Activated CD4-positive, CD25-positive, alpha-beta regulatory T cell treated with anti-CD3 and anti-CD28 coated beads, Interleukin-2, amount 50 U/mL, for 16 hours (primary cell): Measurements from ENCODE around the gene SIMC1.
"Not testable (repeated sequence)": the region's sequence is repeated elsewhere in the genome, so short reads cannot be mapped to it uniquely, and the experiment has no call there.

Experiments
- DNase-seq: peaks from one replicate; pipeline ENCODE4 v3.0.0-alpha.2; 2020; ENCODE audit warnings: low read depth, low spot score

Gene SIMC1

GRCh38 chr5:176290057-176290840 lies 52.0 kb downstream of the SIMC1 start:
- not testable (repeated sequence) for DNase-seq

DNA sequence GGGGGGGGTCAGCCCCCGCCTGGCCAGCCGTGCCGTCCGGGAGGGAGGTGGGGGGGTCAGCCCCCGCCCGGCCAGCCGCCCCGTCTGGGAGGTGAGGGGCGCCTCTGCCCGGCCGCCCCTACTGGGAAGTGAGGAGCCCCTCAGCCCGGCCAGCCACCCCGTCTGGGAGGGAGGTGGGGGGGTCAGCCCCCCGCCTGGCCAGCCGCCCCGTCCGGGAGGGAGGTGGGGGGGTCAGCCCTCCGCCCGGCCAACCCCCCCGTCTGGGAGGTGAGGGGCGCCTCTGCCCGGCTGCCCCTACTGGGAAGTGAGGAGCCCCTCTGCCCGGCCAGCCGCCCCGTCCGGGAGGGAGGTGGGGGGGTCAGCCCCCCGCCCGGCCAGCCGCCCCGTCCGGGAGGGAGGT lies 67.1 kb downstream of the SIMC1 start:
- DNase-seq: not testable (repeated sequence)

DNA sequence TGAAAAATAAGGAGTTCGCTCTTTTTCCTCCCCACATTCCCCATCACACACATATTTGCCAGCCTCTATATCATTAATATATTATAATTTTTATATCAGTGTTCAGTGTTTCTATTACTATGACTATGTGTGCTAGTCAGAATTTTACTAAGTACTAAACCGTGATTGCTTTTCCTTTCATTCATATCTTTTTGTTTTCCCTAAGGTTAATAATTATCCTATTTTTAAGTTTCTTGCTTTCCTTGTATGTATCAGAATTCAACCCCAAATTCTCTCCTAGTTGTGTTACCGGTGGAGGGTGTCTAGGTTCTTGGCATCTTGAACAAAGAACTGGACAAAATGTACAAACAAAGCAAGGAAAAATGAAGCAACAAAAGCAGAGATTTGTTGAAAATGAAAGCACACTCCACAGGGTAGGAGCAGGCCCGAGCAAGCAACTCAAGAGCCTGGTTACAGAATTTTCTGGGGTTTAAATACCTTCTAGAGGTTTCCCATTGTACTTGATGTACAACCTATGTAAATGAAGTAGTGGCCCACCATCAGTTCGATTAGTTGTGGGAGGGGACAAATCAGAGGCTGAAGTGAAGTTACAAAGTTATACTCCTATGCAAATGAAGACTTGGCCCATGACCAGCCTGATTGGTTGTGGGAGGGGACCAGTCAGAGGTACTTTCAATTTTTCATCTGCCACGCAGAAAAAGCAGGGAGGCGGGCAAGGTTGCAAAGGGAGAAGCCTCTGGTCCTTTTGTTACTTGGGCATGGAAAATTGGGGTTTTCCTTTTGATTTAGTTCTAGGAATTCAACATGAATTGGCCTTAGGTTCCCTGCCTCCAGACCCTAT lies 79.5 kb downstream of the SIMC1 start:
- no peak for DNase-seq

- no peak for DNase-seq
These were observed 81.8 kb downstream of the SIMC1 start for GRCh38 chr5:176319827-176320554.

- no peak for DNase-seq
These were observed 82.4 kb downstream of the SIMC1 start for GRCh38 chr5:176320577-176320976.

GRCh38 chr5:176334031-176334770 lies 96.0 kb downstream of the SIMC1 start:
- DNase-seq: no peak

GRCh38 chr5:176337913-176338312 lies 99.7 kb downstream of the SIMC1 start:
- DNase-seq: no peak

- no peak for DNase-seq
These were observed 101.1 kb downstream of the SIMC1 start for GRCh38 chr5:176339304-176339703.

- no peak for DNase-seq
These were observed 103.3 kb downstream of the SIMC1 start for GRCh38 chr5:176341325-176342157.

DNA sequence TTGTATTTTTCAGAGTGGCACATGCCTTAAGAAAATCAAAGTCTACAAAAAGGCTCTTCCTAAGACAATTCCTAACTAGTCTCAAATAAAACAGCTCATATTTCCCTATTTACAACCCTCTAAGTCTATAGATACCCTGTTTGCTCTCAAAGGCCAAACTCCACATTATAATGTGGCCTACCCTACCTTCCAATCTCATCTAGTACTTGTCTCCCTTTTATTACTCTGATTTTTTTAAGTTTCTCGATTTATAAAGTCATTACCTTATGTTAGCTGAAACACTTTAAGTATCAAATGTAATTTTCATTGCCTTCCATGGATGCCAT lies 103.9 kb downstream of the SIMC1 start:
- DNase-seq: no peak

- DNase-seq: no peak
These were observed 104.7 kb downstream of the SIMC1 start for GRCh38 chr5:176342766-176343458.

GRCh38 chr5:176350416-176350815 lies 112.2 kb downstream of the SIMC1 start:
- DNase-seq: no peak

DNA sequence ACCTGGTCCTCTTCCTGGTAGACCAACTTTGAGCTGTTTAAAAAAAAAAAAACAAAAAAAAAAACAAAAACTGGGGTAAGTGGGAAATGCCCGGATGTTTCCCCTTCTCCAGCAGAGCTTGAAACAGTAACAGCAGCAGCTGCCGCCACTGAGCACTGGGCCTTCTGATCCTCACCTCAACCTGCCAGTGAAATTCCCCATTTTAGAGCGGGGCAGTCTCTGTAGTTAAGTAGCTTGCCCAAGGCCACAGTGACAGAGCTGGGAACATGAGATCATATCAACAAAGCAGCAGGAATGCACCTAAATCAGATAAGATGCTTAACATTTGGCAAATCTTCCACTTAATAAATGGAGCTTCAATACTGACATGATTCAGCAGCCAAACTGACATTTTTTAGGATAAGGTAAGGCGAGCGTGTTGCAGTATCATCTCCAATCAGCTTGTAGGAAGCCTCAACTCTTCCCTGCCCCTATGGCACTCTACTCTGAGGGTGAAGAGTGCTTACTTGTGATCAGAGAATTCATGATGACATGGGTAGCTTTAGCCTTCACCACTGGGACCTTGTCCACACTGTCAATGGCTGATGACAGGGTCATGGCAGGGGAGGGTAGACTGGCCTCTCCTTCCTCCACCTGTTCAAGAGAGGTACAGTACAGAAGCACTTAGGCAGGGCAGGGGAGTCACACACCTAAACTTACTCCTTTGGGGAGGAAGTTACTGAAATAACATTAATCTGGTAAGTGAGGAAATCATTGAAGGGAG lies 114.1 kb downstream of the SIMC1 start:
- no peak for DNase-seq

DNA sequence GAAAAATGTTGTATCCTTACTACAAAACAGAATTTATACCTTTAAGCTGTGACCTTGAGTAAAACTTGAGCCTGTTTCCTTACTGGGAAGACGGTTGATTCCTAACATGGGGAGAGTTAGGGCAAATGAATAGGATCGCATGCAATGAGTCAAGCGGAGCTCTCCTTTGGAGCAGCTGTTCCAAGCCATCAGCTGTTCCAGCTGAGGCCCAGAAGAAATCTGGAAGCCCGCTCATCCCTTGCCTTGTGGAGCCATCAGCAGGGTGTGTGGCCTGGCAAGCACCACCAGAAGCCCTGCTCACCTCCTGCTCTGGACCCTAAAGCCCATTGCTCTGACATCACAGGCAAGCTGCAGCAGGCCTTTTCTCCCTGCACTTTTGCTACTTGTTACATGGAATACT lies 115.3 kb downstream of the SIMC1 start:
- no peak for DNase-seq

GRCh38 chr5:176355400-176356178 lies 117.4 kb downstream of the SIMC1 start:
- no peak for DNase-seq

DNA sequence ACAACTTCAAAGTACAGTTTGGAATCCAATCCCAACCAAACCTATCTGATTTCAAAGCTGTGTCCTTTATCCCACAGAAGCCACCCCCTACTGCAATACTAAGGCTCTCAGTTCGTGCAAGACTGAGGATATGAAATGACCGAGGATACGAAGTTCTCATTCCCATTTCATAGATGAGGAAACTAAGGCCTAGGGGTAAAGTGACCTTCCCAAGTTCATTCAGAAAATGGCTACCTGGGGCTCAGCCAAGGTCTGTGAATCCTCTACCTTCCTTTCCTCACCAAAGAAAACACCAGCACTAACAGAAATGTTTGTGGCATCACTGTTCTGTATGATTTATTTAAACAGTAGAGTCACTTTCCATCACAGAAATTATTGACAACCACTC lies 117.9 kb downstream of the SIMC1 start:
- no peak for DNase-seq

DNA sequence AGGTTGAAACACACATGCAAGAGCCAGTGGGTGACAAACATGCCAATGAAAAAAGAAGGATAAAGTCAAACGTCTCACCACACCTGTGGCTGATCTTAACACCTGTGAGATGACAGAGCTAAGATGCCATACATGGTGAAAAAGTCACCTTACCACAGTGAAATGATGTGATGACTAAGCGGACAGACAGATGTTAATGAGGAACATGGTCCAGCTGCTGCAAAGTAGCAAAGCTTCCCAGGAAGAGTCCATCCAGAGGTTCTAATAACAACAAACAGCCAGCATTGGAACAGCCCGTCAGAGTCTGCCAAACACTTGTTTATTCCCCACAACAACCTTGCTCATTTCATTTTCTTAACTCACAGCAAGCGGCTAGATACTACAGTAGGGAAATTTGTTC lies 121.4 kb downstream of the SIMC1 start:
- DNase-seq: no peak

- no peak for DNase-seq
These were observed 122.7 kb downstream of the SIMC1 start for GRCh38 chr5:176360894-176361436.
